ENCODE results near the gene SLC35C1.
"Not testable (repeated sequence)": the region's sequence is repeated elsewhere in the genome, so short reads cannot be mapped to it uniquely, and the experiment has no call there.

- TF ChIP-seq CTCF (conservative IDR thresholded peaks at IDR 0.05; ENCODE audit: low read depth, low read length); EZH2 (IDR thresholded peaks at IDR 0.05; ENCODE audit: low read length, unreplicated experiment); EZH2phosphoT487 (IDR thresholded peaks at IDR 0.05; ENCODE audit: borderline replicate concordance, low read length): not testable (repeated sequence)
Measured at GRCh38 chr11:45808427-45808826, 3.5 kb downstream of the SLC35C1 start.
